HCT116 (cell line): ENCODE measurements around the gene PTPN1. TPM values are rescaled to one million over a fixed set of nuclear protein-coding genes. Genes with fewer than 3 reads are reported as not detected.

Source experiments
- ATAC-seq: fragments of 200-7000 bp; cut with Tn5 transposase; 2 replicates; pipeline ENCODE4 v1.9.1; 2020; ENCODE audit warnings: mild to moderate bottlenecking, moderate library complexity
- BruUV-seq: library from RNA; stranded (reverse); fragments of 400-500 nt; replicated peaks from 2 replicates; lab custom pipeline; 2021; lab: Mats Ljungman, UMichigan
- CTCF ChIA-PET: fragments of 300-600 bp; sonication (Branson Sonifier 250); formaldehyde crosslinking; loops from one replicate; lab custom pipeline; 2021; ENCODE audit warnings: antibody characterized with exemption; lab: Charles Lee
- POLR2A ChIA-PET: fragments of 300-600, 350-600 bp; sonication (Branson Sonifier 250); formaldehyde crosslinking; loops from one replicate; lab custom pipeline; 2021; ENCODE audit warnings: antibody characterized with exemption; lab: Charles Lee
- RAD21 ChIA-PET, 2 experiments: fragments of 300-600 bp; sonication (Branson Sonifier 250); formaldehyde crosslinking; loops; one replicate each; lab custom pipeline; 2023; ENCODE audit warnings: low total read pairs in 2 of 2; ENCODE audit not compliant: uncharacterized antibody in 2 of 2, unreplicated experiment in 2 of 2, low non-redundant PET in 1 of 2; lab: Charles Lee
- DNase-seq: peaks from one replicate; pipeline ENCODE4 v3.0.0-alpha.2; 2010; ENCODE audit warnings: low read depth, low spot score
- H2AFZ ChIP-seq: fragments of 200-600 bp; shearing (Covaris generic), sonication (generic); 2 replicates; pipeline ENCODE4 v1.6.1; 2017; ENCODE audit warnings: low read depth, mixed run types, mixed read lengths, antibody characterized with exemption, low read length; ENCODE audit not compliant: poor library complexity, severe bottlenecking
- H3K27ac ChIP-seq: 2 replicates; pipeline ENCODE4 v1.5.1; 2012; ENCODE audit warnings: low read depth, low read length
- H3K27me3 ChIP-seq: fragments of 200-600 bp; sonication (generic); 2 replicates; pipeline ENCODE4 v1.6.1; 2016; ENCODE audit warnings: mixed run types, low read length, mixed read lengths; ENCODE audit not compliant: insufficient read depth
- H3K36me3 ChIP-seq, 2 experiments: fragments of 200-500 bp in 1 of 2; fragments of 200-600 bp in 1 of 2; sonication (Bioruptor generic) in 1 of 2; sonication (generic) in 1 of 2; 2 replicates each; pipeline versions ENCODE4 v1.5.1 to v1.6.1; 2014 to 2016; ENCODE audit warnings: low read length in 2 of 2, inconsistent platforms in 1 of 2, mixed read lengths in 1 of 2, mixed run types in 1 of 2; ENCODE audit not compliant: insufficient read depth in 2 of 2, control insufficient read depth in 1 of 2
- H3K4me1 ChIP-seq, 2 experiments: fragments of 200-600 bp in 1 of 2; sonication (generic) in 1 of 2; 2 replicates each; pipeline versions ENCODE4 v1.5.1 to v1.6.1; 2012 to 2017; ENCODE audit warnings: low read length in 2 of 2, inconsistent platforms in 1 of 2, mild to moderate bottlenecking in 1 of 2, mixed read lengths in 1 of 2, mixed run types in 1 of 2, moderate library complexity in 1 of 2; ENCODE audit not compliant: insufficient read depth in 2 of 2, control insufficient read depth in 1 of 2
- H3K4me2 ChIP-seq: fragments of 200-600 bp; sonication (generic); 2 replicates; pipeline ENCODE4 v1.6.1; 2017; ENCODE audit warnings: mixed run types, low read length, mixed read lengths
- H3K4me3 ChIP-seq, 2 experiments: fragments of 200-600 bp in 1 of 2; sonication (generic) in 1 of 2; replicated peaks in 1 of 2; 2 replicates each; pipeline ENCODE4 v1.5.1; 2011 to 2016; ENCODE audit warnings: low read length in 2 of 2, control low read depth in 1 of 2, low read depth in 1 of 2, mild to moderate bottlenecking in 1 of 2, mixed read lengths in 1 of 2, mixed run types in 1 of 2
- H3K79me2 ChIP-seq: fragments of 200-600 bp; sonication (generic); 2 replicates; pipeline ENCODE4 v1.6.1; 2017; ENCODE audit warnings: mild to moderate bottlenecking, mixed run types, low read length, moderate library complexity, mixed read lengths; ENCODE audit not compliant: insufficient read depth
- H3K9ac ChIP-seq: fragments of 200-600 bp; sonication (generic); 2 replicates; pipeline ENCODE4 v1.6.1; 2016; ENCODE audit warnings: low read length, mixed read lengths
- H3K9me2 ChIP-seq: fragments of 200-600 bp; sonication (generic), shearing (Covaris generic); 2 replicates; pipeline ENCODE4 v1.6.1; 2017; ENCODE audit warnings: mixed run types, mild to moderate bottlenecking, moderate library complexity; ENCODE audit not compliant: insufficient read depth
- H3K9me3 ChIP-seq, 2 experiments: fragments of 200-500 bp in 1 of 2; fragments of 200-600 bp in 1 of 2; sonication (Bioruptor generic) in 1 of 2; sonication (generic) in 1 of 2; 2 replicates each; pipeline ENCODE4 v1.6.1; 2014 to 2017; ENCODE audit warnings: low read length in 2 of 2, mixed read lengths in 2 of 2, inconsistent platforms in 1 of 2, low read depth in 1 of 2, mild to moderate bottlenecking in 1 of 2, mixed run types in 1 of 2, moderate library complexity in 1 of 2; ENCODE audit not compliant: control insufficient read depth in 1 of 2, insufficient read depth in 1 of 2
- H4K20me1 ChIP-seq: fragments of 200-600 bp; sonication (generic), shearing (Covaris generic); 2 replicates; pipeline ENCODE4 v1.6.1; 2017; ENCODE audit warnings: mixed run types, mild to moderate bottlenecking, moderate library complexity; ENCODE audit not compliant: insufficient read depth
- CBX3 ChIP-seq: IDR thresholded peaks from 2 replicates; pipeline ENCODE4 v1.6.1; 2012; ENCODE audit warnings: low read depth
- CEBPB ChIP-seq: IDR thresholded peaks from 2 replicates; pipeline ENCODE4 v1.6.1; 2012; ENCODE audit warnings: low read depth
- EGR1 ChIP-seq: IDR thresholded peaks from 2 replicates; pipeline ENCODE4 v1.6.1; 2012; ENCODE audit warnings: low read depth
- ELF1 ChIP-seq: IDR thresholded peaks from 2 replicates; pipeline ENCODE4 v1.6.1; 2012; ENCODE audit warnings: low read depth, borderline replicate concordance
- EZH2 ChIP-seq: fragments of 200-600 bp; sonication (generic); IDR thresholded peaks from 2 replicates; pipeline ENCODE4 v1.6.1; 2017; ENCODE audit warnings: antibody characterized with exemption, mixed run types
- EZH2phosphoT487 ChIP-seq: fragments of 200-600 bp; IDR thresholded peaks from 2 replicates; pipeline ENCODE4 v1.6.1; 2018; ENCODE audit warnings: antibody characterized with exemption, borderline replicate concordance
- FOSL1 ChIP-seq: IDR thresholded peaks from 2 replicates; pipeline ENCODE4 v1.6.1; 2012; ENCODE audit warnings: low read depth
- JUND ChIP-seq: IDR thresholded peaks from 2 replicates; pipeline ENCODE4 v1.6.1; 2012
- MAX ChIP-seq: IDR thresholded peaks from 2 replicates; pipeline ENCODE4 v1.6.1; 2012
- POLR2A ChIP-seq: IDR thresholded peaks from 2 replicates; pipeline ENCODE4 v1.7.0; 2011; ENCODE audit warnings: borderline replicate concordance; ENCODE audit not compliant: insufficient read depth, insufficient read length; ENCODE audit errors: extremely low read depth
- POLR2AphosphoS5 ChIP-seq: IDR thresholded peaks from 2 replicates; pipeline ENCODE4 v1.6.1; 2011; ENCODE audit warnings: mild to moderate bottlenecking, low read depth, low read length, moderate library complexity
- RAD21 ChIP-seq: IDR thresholded peaks from 2 replicates; pipeline ENCODE4 v1.6.1; 2012; ENCODE audit warnings: low read depth, mild to moderate bottlenecking
- SIN3A ChIP-seq: IDR thresholded peaks from 2 replicates; pipeline ENCODE4 v1.6.1; 2012; ENCODE audit warnings: low read depth
- SP1 ChIP-seq: IDR thresholded peaks from 2 replicates; pipeline ENCODE4 v1.6.1; 2012; ENCODE audit warnings: low read depth
- TCF7L2 ChIP-seq: IDR thresholded peaks from 2 replicates; pipeline ENCODE4 v1.7.0; 2011; ENCODE audit warnings: borderline replicate concordance, inconsistent platforms; ENCODE audit not compliant: insufficient read depth, insufficient read length; ENCODE audit errors: extremely low read depth
- ZFX ChIP-seq: fragments of 450-650 bp; IDR thresholded peaks from 2 replicates; pipeline ENCODE4 v1.6.1; 2017
- ZNF274 ChIP-seq: fragments of 200-500 bp; sonication (Bioruptor generic); IDR thresholded peaks from 2 replicates; pipeline ENCODE4 v1.6.1; 2014; ENCODE audit warnings: mild to moderate bottlenecking, low read depth, low read length, inconsistent platforms
- intact Hi-C: fragments of 100-400 bp; cut with micrococcal nuclease; formaldehyde crosslinking; loops from 2 replicates; pipeline ENCODE4 v1.10.0; 2022
- total RNA-seq: library from RNA; stranded (reverse); gene quantifications from one replicate; pipeline ENCODE4 v1.2.1, GENCODE V29; 2021; ENCODE audit not compliant: unreplicated experiment
- TF ChIP-seq, protein P1 (sequence below): IDR thresholded peaks from 2 replicates; pipeline ENCODE4 v1.6.1; 2012
- TF ChIP-seq, protein P2 (sequence below): IDR thresholded peaks from 2 replicates; pipeline ENCODE4 v1.6.1; 2012; ENCODE audit warnings: low read depth

Gene PTPN1
- total RNA-seq, 1 experiment from 2014 or later: 47.5 TPM

DNA sequence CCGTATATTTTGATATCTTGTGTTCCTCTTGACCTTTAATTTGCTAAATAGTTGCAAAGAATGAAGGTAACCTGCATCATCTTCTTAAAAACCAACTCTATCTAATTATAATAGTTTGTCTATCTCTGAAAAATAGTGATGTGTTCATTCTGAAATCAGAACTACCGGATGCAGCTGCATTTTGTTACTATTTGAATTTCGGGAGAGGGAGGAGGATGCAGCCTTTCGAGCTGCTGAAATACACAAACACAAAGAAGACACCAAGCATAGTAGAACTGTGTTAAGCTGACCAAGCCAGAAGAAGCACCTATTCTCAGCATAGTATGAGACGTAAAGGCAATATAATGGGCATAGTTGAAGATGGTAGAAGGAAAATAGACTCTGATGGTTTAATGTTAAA lies 33.1 kb downstream of the PTPN1 start:
- peak overlapping the region; percentile 84; the same call in 1 of the 2 replicates for H3K4me2 ChIP-seq
- peak overlapping the region; percentile 93; the same call in 1 of the 2 replicates for H3K27ac ChIP-seq
- CTCF ChIA-PET: no interaction called here
- H3K27me3 ChIP-seq: no peaks in the 10 kb centered on the region
- H3K36me3 ChIP-seq: no peaks in the 10 kb centered on the region
- RAD21 ChIA-PET: no interaction called here
- ATAC-seq (no peak), DNase-seq (no peak)
- POLR2A ChIA-PET: no interaction called here
- no peak overlapping the region for H3K4me3 ChIP-seq
- H4K20me1 ChIP-seq: no peaks in the 10 kb centered on the region
- no TSS peak for BruUV-seq
- intact Hi-C loops: no loop called here
- TF ChIP-seq POLR2A (no peak), MAX (no peak), RAD21 (no peak), SIN3A (no peak), EZH2phosphoT487 (no peak), CEBPB (no peak), POLR2AphosphoS5 (no peak), ELF1 (no peak), EGR1 (no peak), JUND (no peak), SP1 (no peak), ZNF274 (no peak), ZFX (no peak), TCF7L2 (no peak), FOSL1 (no peak), EZH2 (no peak), CBX3 (no peak)
- TF ChIP-seq, protein P1, sequence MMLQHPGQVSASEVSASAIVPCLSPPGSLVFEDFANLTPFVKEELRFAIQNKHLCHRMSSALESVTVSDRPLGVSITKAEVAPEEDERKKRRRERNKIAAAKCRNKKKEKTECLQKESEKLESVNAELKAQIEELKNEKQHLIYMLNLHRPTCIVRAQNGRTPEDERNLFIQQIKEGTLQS: no peak
- TF ChIP-seq, protein P2, sequence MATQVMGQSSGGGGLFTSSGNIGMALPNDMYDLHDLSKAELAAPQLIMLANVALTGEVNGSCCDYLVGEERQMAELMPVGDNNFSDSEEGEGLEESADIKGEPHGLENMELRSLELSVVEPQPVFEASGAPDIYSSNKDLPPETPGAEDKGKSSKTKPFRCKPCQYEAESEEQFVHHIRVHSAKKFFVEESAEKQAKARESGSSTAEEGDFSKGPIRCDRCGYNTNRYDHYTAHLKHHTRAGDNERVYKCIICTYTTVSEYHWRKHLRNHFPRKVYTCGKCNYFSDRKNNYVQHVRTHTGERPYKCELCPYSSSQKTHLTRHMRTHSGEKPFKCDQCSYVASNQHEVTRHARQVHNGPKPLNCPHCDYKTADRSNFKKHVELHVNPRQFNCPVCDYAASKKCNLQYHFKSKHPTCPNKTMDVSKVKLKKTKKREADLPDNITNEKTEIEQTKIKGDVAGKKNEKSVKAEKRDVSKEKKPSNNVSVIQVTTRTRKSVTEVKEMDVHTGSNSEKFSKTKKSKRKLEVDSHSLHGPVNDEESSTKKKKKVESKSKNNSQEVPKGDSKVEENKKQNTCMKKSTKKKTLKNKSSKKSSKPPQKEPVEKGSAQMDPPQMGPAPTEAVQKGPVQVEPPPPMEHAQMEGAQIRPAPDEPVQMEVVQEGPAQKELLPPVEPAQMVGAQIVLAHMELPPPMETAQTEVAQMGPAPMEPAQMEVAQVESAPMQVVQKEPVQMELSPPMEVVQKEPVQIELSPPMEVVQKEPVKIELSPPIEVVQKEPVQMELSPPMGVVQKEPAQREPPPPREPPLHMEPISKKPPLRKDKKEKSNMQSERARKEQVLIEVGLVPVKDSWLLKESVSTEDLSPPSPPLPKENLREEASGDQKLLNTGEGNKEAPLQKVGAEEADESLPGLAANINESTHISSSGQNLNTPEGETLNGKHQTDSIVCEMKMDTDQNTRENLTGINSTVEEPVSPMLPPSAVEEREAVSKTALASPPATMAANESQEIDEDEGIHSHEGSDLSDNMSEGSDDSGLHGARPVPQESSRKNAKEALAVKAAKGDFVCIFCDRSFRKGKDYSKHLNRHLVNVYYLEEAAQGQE: no peak
- peaks cover 82 to 98% of the 10 kb centered on the region in 2 experiments for H3K4me1 ChIP-seq
- peaks cover 86% of the 10 kb centered on the region for H3K79me2 ChIP-seq
- H2AFZ ChIP-seq: no peak overlapping the region
- no peaks in the 10 kb centered on the region for H3K9me3 ChIP-seq
- H3K9ac ChIP-seq: peak overlapping the region; percentile 63; the same call in 1 of the 2 replicates
- H3K9me2 ChIP-seq: no peaks in the 10 kb centered on the region
